Mammary epithelial cell (primary cell): ENCODE measurements around the gene CNOT9.

Experiments used
- CTCF ChIP-seq, 2 donors: IDR thresholded peaks in 1 of 2; conservative IDR thresholded peaks in 1 of 2; 2 replicates each; pipeline ENCODE4 v1.5.1; 2011 to 2012; ENCODE audit warnings: inconsistent platforms in 2 of 2, low read length in 2 of 2, mild to moderate bottlenecking in 2 of 2, control low read depth in 1 of 2, low read depth in 1 of 2; ENCODE audit not compliant: insufficient read depth in 1 of 2; ENCODE audit errors: extremely low read depth in 1 of 2
- EZH2 ChIP-seq: IDR thresholded peaks from 2 replicates; pipeline ENCODE4 v1.6.1; 2012; ENCODE audit warnings: low read length, inconsistent platforms, borderline replicate concordance

DNA sequence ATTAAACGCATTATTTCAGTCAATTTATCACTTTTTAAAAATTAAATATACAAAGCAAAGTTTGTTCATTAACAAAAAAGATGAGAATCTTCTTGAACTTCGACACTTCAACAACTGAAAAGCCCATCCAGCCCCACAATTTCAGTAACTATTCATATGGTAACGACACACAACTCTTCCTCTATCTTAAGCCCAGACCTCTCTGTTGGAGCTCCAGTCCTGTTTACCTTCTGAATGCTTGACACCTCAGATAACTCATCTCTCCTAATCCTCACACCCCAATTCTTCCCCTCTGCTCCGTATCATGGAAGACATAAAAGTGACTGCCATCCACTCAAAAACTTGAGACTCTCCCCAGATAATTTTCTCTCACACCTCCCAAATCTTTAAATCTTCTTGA, 13.1 kb upstream of the CNOT9 start:
- TF ChIP-seq EZH2 (no peak), CTCF (conservative IDR thresholded peaks at IDR 0.05 in 1 of 2, IDR thresholded peaks at IDR 0.05 in 1 of 2; ENCODE audit: extremely low read depth in 1 of 2, insufficient read depth in 1 of 2, low read depth in 1 of 2, low read length in 2 of 2) (no peak)
